Peyer's patch (tissue), 4 donors: Measurements from ENCODE around the gene SYT8. TPM values are rescaled to one million over a fixed set of nuclear protein-coding genes. Genes with fewer than 3 reads are reported as not detected.

Experiments
- DNase-seq, 3 donors: peaks; one replicate each; pipeline ENCODE4 v3.0.0-alpha.2; 2017 to 2019
- H3K27ac ChIP-seq, 4 donors: fragments of 200-600 bp; sonication (generic); one replicate each; pipeline ENCODE4 v1.5.1; 2016 to 2019
- H3K27me3 ChIP-seq, 2 donors: fragments of 200-600 bp; sonication (generic); one replicate each; pipeline ENCODE4 v1.5.1; 2019
- H3K36me3 ChIP-seq, 3 donors: fragments of 200-600 bp; sonication (generic); one replicate each; pipeline ENCODE4 v1.5.1; 2016 to 2019
- H3K4me1 ChIP-seq, 4 donors: fragments of 200-600 bp; sonication (generic); one replicate each; pipeline ENCODE4 v1.5.1; 2016 to 2019
- H3K4me3 ChIP-seq, 4 donors: fragments of 200-600 bp; sonication (generic); 1 replicate in 3 of 4; 2 replicates in 1 of 4; pipeline ENCODE4 v1.5.1; 2016 to 2019; ENCODE audit warnings: mild to moderate bottlenecking in 1 of 4
- H3K9me3 ChIP-seq, 4 donors: fragments of 200-600 bp; sonication (generic); one replicate each; pipeline ENCODE4 v1.5.1; 2016 to 2019; ENCODE audit warnings: mild to moderate bottlenecking in 1 of 4
- CTCF ChIP-seq, 6 experiments: fragments of 450-650 bp in 4 of 6; fragments of 200-600 bp in 2 of 6; sonication (generic) in 1 of 6; IDR thresholded peaks; one replicate each; pipeline ENCODE4 v1.5.1; 2017 to 2019; ENCODE audit warnings: antibody characterized with exemption in 6 of 6, mild to moderate bottlenecking in 3 of 6, moderate library complexity in 1 of 6
- POLR2A ChIP-seq, 2 donors: fragments of 450-650 bp; IDR thresholded peaks; one replicate each; pipeline ENCODE4 v1.5.1; 2017; ENCODE audit warnings: antibody characterized with exemption in 2 of 2, mild to moderate bottlenecking in 2 of 2, moderate library complexity in 2 of 2
- total RNA-seq, 4 donors: library from RNA; depleted of rRNA; stranded (reverse); fragments of >200 nt; gene quantifications; one replicate each; pipeline ENCODE4 v1.1.0, GENCODE V29; 2016

The SYT8 gene
- total RNA-seq, 4 donors from 2014 or later: 21.3 to 57.6 (median 44.6) TPM; not detected in 1

GRCh38 chr11:1815311-1815710, 19.5 kb upstream of the SYT8 start:
- no peak for DNase-seq
- Histone ChIP-seq H3K9me3 (peaks cover 0 to 10% (median 0%) of the 10 kb centered on the region in 4 donors), H3K27ac (no peak overlapping the region), H3K27me3 (no peaks in the 10 kb centered on the region), H3K4me3 (no peak overlapping the region), H3K4me1 (no peaks in the 10 kb centered on the region), H3K36me3 (no peaks in the 10 kb centered on the region)
- TF ChIP-seq POLR2A (IDR thresholded peaks at IDR 0.05): no peak
- TF ChIP-seq CTCF (IDR thresholded peaks at IDR 0.05): no peak

GRCh38 chr11:1815751-1816150, 19.0 kb upstream of the SYT8 start:
- H3K9me3 ChIP-seq: peaks cover 0 to 10% (median 0%) of the 10 kb centered on the region in 4 donors
- H3K4me3 ChIP-seq: no peak overlapping the region
- no peaks in the 10 kb centered on the region for H3K4me1 ChIP-seq
- no peak for DNase-seq
- H3K36me3 ChIP-seq: no peaks in the 10 kb centered on the region
- H3K27ac ChIP-seq: no peak overlapping the region
- TF ChIP-seq POLR2A (IDR thresholded peaks at IDR 0.05): no peak
- TF ChIP-seq CTCF (IDR thresholded peaks at IDR 0.05): no peak
- no peaks in the 10 kb centered on the region for H3K27me3 ChIP-seq

- H3K36me3 ChIP-seq: no peaks in the 10 kb centered on the region
- H3K27ac ChIP-seq: no peak overlapping the region
- no peaks in the 10 kb centered on the region for H3K27me3 ChIP-seq
- H3K9me3 ChIP-seq: peaks cover 0 to 10% (median 0%) of the 10 kb centered on the region in 4 donors
- DNase-seq: no peak
- TF ChIP-seq POLR2A (IDR thresholded peaks at IDR 0.05) (no peak), CTCF (IDR thresholded peaks at IDR 0.05) (no peak)
- H3K4me3 ChIP-seq: no peak overlapping the region
- H3K4me1 ChIP-seq: no peaks in the 10 kb centered on the region
Observed at GRCh38 chr11:1817000-1817399, 17.8 kb upstream of the SYT8 start.

GRCh38 chr11:1817511-1817910, 17.3 kb upstream of the SYT8 start:
- Histone ChIP-seq H3K27me3 (no peaks in the 10 kb centered on the region), H3K27ac (no peak overlapping the region), H3K4me1 (no peaks in the 10 kb centered on the region), H3K9me3 (peaks cover 0 to 10% (median 0%) of the 10 kb centered on the region in 4 donors), H3K4me3 (no peak overlapping the region), H3K36me3 (no peaks in the 10 kb centered on the region)
- no peak for DNase-seq
- no peak for TF ChIP-seq CTCF (IDR thresholded peaks at IDR 0.05)
- TF ChIP-seq POLR2A (IDR thresholded peaks at IDR 0.05): no peak

- H3K36me3 ChIP-seq: no peaks in the 10 kb centered on the region
Observed at GRCh38 chr11:1819074-1819473, 15.7 kb upstream of the SYT8 start.

More at GRCh38 chr11:1819074-1819473, 15.7 kb upstream of the SYT8 start:
- DNase-seq: peak in 1 of 3 donors; percentile 4
- no peak overlapping the region for H3K27ac ChIP-seq
- no peaks in the 10 kb centered on the region for H3K27me3 ChIP-seq
- H3K9me3 ChIP-seq: peaks cover 0 to 10% (median 0%) of the 10 kb centered on the region in 4 donors
- no peaks in the 10 kb centered on the region for H3K4me1 ChIP-seq
- no peak overlapping the region for H3K4me3 ChIP-seq
- TF ChIP-seq CTCF (IDR thresholded peaks at IDR 0.05) (no peak), POLR2A (IDR thresholded peaks at IDR 0.05) (no peak)
